ENCODE results near the gene SCIMP. TPM values are rescaled to one million over a fixed set of nuclear protein-coding genes. Genes with fewer than 3 reads are reported as not detected.
"Not testable (repeated sequence)": the region's sequence is repeated elsewhere in the genome, so short reads cannot be mapped to it uniquely, and the experiment has no call there.

SCIMP gene
- total RNA-seq: not detected in 2 replicates

DNA sequence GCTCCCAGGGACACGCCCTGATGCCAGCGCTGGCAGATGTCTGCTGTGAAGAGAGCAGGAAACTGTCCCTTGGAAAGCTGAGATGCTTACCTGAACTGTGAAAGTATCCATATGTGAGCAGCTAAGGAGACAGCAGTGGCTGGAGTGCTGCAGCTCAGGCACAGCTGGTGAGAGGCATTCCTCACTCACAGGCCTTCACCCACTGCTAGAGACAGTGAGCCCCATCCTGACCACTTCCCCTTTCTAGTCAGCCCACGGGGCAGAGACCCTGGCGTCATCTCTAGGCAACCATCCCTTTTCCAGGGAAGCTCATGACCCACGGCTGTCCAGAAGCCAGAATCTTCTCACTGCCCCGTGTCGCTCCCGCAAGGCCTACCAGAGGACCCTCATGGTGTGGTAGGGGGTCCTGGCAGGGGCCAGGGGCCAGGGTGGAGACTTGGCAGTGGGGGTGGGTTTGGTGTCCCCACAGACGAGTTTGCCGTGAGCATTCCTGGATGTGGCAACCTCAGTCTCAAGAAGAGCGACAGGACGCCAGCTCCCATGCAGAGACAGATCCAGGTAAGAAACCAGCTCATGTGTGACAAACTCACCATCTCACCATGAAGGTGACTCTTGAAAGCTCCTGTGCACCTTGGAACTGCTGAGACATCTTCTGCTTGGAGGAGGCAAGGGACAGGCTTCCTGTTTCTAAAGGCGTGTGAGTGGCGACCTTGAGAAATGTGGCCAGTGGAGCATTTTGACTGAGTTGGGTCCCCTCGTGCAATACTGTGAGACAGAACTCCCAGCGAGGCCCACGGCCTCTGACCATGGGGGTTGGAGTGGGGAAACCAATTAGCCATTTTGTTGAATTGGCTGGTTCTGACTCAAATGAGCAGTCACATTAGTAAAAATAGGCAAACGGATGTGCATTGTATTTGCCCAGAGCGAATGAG is at the start of gene SCIMP:
SCIMP (minus strand) TSS at position 216 of the 932 bp plus-strand sequence; CDS start at position 111, 105 bp downstream.
- no peak for DNase-seq (ENCODE audit: low read depth)

DNA sequence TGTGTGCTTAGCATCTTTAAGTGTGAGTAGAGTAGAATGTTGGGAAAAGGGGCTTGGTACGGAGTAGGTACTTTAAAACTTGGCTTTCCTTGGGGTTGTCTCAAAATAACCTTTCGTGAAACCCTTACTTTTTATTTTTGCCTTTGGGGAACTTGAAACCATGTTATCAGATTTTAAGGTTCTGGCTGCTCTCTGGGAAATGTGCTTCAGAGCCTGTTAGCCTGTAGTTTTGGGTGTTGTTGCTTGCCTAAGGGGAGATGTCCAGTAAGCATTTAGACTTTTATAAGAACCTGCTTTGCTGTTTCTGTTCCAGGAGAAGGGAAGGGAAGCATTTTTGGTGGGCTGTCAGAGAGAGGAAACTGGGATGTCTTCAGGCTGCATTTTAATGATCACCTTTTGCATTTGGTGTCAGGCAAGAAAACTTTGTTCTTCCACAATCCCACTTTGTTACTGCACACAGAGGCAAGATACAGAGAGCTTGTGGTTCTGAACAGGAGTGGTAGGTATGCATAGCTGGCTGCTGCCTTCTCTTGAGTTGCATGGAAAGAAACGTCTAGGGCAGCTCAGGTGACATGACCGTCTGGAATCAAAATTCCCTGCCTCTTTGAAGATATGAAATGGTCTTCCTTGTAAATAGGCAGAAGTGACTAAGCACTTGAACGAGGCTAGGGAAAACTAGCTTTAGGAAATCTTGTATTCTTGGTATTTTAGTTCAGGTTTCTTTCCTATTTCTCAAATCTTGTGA is 49.1 kb upstream of the SCIMP start:
- DNase-seq (ENCODE audit: low read depth): peak; percentile 31

DNA sequence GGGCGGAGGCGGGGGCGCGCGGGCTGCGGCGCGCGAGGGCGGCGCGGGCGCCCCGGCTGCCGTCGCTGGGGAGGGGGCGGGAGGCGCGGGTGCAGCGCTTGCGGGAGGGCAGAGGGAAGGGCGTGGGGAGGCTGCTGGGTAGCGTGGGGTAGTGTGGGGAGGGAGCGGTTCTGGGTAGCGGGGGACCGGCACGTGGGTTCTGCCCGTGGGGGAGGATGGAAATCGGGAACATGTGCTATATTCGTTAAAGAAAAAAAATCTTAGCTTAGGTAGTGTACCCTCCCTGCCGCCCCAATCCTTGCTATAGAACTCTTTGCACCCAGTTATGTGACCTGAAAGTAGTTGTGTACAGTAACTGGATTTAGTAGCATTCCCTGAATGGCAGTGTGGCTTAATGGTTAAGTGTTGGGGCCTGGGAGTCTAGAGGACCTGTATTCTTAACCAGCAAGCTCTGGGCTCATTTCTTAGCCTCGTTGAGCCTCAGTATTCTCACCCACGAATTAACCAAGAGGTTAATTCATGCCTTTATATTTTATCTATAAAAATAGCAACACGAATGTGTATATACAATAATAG is 48.1 kb upstream of the SCIMP start:
- no peak for DNase-seq (ENCODE audit: low read depth)

DNA sequence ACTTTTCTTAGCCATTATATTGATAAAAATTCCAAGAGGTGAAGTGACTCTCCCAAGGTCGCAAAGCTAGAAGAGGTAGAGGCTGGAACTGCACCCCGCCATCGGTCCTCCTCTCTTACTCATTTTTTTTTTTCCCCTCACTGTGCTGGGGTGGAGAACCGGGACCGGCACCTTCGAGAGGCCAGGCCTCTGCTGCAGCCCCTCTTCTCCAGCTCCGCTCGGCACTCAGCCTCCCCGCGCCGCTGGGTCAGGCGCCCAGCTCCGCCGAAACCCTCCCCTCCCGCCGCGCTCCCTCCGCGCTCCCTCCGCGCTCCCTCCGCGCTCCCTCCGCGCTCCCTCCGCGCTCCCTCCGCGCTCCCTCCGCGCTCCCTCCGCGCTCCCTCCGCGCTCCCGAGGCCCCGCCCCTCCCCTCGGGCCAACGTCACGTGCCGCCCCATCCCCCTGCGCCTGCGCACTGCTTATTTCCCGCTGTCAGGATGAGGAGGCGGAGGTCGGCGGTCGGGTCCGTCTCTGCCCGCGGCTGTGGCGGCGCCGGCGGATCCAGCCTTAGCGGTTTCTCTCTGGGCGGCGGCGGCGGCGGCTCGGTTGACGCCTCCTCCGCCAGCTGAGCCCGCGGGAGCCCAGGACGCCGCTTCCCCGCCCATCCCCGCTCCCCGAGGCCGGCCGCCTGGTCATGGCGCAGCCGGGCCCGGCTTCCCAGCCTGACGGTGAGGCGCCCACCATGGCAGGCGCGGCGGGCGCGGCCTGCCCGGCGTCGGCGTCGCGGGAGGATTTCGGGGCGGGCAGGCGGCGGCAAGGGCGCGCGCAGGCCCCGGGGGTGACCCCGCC is 47.4 kb upstream of the SCIMP start, which contains the start of gene RABEP1:
RABEP1 (plus strand) TSS at position 471 of the 828 bp plus-strand sequence; CDS start at position 674, 203 bp downstream.
- peak; percentile 40 for DNase-seq (ENCODE audit: low read depth)

DNA sequence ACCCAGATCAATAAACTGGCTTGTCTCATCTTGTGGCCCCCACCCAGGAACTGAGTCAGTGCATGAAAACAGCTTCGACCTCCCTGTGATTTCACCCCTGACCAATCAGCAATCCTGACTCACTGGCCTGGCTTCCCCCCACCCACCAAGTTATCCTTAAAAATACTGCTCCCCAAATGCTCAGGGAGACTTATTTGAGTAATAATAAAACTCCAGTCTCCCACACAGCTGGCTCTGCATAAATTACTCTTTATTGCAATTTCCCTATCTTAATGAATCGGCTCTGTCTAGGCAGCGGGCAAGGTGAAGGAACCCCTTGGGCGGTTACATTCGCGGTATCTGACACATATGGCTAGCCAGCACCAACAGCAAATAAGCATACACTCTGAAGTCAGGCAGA is 37.7 kb upstream of the SCIMP start:
- DNase-seq (ENCODE audit: low read depth): no peak

DNA sequence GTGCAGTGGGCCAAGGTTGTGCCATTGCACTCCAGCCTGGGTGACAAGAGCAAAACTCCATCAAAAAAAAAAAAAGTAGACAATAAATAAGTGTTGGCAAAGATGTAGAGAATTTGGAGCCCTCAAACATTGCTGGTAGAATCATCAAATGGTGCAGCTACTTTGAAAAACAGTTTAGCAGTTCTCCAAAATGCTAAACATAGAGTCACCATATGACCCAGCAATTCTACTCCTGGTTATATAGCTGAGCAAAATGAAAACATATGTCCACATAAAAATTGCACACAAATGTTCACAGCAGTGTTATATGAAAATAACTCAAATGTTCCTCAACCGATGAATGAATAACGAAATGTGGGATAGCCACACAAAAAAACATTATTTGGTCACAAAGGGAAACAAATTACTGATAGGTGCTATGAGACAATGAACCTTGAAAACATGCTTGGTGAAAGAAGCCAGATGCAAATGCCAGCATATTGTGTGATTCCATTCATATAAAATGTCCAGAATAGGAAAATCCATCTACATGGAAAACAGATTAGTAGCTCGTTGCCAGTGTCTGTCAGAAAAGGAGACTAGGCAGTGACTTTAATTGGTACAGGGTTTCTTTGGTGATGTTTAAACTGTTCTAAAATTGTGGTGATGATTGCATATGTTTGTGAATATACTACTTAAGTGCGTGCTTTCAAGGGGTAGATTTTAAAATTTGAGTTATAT is 34.7 kb upstream of the SCIMP start:
- DNase-seq (ENCODE audit: low read depth): no peak

DNA sequence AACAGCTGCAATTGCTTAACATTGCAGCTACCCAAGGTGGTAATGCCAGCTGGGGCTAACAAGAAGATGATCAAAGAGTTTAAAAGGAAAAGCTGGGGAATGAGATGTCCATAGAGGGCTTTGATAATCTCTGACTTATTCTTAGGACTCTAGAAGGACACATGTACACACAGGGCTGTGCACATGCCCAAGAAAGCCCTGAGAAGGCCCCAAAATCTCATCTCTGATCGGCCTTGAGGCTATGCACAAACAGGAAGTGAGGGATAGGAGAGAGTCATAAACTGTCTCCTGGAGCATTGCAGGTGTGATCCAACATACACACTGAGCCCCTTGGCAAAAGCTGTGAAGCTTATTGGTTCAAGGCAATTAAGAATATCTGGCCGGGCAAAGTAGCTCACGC is 30.2 kb upstream of the SCIMP start:
- no peak for DNase-seq (ENCODE audit: low read depth)

DNA sequence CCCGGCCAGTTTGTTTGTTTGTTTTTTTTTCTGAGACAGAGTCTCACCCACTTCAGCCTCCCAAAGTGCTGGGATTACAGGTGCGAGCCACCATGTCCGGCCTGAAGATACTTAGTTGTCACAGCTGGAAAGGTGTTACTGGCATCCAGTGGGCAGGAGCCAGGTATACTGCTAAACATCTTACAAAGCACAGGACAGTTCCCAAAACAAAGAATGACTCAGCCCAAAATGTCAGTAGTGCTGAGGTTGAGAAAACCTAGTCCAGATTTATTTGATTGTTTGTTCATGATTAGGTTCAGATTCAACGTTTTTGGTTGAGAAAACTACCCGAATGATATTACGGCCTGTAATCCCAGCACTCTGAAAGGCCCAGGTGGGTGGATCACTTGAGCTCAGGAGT is 28.8 kb upstream of the SCIMP start:
- DNase-seq (ENCODE audit: low read depth): no peak

DNA sequence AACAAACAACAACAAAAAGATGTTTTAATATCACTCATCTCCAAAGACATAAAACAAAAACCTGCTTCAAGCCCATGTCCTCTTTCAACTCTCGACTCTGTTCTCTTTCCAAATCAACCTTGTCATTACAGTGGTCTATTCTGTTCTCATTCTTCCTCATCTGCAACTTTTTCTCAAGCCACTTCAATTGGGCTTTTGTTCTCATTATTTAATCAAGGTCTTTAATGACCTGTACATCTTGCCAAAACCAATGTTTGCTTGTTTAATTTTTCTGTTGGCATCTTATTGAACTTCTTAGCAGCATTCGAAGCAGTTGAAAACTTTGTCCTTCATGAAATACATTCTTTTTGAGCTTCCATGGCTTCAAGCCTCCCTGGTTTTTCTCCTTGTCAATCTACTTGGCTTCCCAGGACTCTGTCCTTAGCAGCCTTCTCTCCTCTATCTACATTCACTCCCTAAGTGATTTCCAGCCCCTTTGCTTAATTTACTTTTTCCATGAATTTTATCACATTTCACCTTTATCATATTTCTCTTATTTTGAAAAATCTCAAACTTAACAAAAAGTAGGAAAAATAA is 27.8 kb upstream of the SCIMP start:
- no peak for DNase-seq (ENCODE audit: low read depth)

DNA sequence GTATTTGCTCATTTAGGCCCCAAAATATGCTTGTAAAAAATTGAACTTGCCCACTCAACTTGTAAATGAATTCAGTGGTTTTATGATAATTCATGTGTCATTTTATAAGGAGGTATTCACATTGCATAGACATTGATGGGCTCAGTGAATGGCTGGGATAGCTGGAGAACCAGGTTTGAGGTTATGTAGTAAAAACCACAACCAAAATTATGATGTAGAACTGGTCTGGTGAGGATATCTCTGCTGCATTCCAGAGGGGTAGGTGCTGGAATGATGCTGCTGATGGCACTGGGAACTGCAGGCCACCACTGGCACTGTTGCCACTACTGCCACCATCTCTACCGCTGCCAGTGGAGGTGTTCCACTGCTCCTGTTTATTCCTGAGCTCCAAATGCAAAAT is 25.9 kb upstream of the SCIMP start:
- DNase-seq (ENCODE audit: low read depth): no peak

DNA sequence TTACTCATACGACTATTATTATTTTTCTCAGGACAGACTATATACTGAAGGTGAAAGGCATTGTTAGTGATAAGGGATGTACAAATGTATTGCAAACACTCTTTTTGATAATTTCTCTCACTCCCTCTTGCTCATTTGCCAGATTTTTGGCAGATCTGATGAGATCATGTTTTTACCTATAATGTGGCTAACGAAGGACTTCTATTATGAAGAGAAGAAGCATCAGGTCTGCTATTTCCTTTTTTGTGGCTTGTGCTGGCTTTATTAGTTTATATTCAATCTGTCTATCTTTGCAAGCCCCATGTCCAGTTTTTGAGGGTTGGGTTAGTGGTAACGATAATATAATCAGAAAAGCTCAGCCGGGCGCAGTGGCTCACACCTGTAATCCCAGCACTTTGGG is 22.5 kb upstream of the SCIMP start:
- DNase-seq (ENCODE audit: low read depth): no peak

DNA sequence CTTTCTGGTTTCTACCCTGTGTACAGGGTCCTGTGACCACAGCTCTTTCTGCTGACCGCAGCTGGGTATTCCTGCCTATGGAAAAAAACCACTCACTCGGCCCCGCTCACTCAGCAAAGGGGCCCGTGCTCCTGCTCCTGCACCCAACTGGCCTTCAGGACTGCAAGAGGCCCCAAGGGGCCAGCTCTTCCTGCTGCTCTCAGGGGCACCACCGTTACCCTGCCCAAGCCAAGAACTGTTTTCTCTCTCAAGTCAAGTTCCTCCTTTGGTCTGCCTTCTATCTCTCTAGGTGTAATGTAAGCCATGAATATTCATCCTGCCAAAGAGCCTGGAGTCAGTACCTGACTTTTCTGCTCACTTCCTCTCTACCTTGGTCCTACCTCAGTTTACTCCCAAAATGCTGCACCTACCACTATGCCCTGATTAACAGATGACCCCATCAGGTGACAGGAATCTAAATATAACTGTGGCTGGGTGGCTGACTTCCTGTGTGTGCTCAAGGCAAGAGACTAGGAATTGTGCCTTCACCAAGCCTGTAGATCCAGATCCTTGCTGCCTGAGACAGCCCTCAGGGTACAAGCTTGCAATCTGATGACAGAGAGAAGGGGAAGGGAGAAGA is 20.4 kb upstream of the SCIMP start:
- no peak for DNase-seq (ENCODE audit: low read depth)

DNA sequence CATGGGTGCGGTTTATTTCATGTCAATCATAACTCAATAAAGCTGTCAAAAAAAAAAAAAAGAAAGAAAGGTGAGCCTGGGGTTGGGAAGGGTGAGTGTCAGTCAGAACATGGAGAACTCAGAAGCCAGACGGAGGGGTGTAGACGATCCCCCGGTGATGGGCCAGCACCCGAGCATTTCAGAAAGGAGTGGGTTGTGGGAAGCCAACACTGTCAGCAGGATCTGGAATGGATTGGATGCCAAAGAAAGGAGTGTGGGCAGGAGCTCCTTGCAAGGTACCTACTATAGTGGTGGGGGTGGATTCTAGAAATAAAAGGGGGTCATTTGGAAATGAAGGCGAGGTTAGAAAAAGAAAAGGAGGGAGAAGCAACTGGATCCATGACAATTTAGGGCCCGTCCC is 19.8 kb upstream of the SCIMP start:
- DNase-seq (ENCODE audit: low read depth): no peak

DNA sequence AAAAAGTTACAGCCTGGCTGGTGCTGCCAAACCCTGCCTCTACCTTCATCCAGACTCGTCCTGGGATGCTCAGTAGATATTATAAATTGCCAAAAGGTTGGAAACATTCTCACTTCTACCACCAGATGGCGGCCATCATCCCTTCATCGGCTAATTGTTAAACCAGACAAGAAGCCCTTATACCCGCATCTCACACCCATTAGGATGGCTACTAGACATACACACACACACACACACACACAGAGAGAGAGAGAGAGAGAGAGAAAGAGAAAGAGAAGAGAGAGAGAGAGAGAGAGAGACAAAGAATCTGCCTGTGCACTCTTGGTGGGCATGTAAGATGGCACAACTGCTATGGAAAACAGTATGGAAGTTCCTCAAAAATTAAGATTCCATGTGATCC is 15.0 kb upstream of the SCIMP start:
- peak; percentile 64 for DNase-seq (ENCODE audit: low read depth)

DNA sequence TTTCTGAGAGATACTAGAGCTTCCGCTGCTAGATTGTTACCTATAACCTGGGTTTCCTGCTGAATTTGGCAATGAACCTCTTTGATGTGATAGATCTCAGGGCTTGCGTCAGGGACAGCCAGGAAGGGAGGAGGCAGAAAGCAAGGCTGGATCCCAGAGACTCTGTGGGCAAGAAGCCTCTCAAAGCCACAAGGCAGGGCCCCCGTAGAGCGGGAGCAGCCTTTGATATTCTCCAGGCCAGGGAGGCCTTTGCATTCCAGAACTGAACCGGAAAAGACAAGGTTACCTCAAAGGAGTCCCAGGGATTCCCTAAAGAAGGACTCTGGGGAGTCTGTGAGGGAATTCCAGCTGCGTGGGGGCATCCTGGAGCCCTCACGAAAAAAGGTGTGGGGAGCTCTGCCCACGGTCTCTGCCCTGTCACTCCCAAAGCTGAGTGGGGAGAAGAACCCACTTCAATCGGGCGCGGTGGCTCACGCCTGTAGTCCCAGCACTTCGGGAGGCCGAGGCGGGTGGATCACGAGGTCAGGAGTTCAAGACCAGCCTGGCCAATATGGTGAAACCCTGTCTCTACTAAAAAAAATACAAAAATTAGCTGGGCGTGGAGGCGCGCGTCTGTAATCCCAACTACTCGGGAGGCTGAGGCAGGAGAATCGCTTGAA is 14.3 kb upstream of the SCIMP start:
- DNase-seq (ENCODE audit: low read depth): no peak

DNA sequence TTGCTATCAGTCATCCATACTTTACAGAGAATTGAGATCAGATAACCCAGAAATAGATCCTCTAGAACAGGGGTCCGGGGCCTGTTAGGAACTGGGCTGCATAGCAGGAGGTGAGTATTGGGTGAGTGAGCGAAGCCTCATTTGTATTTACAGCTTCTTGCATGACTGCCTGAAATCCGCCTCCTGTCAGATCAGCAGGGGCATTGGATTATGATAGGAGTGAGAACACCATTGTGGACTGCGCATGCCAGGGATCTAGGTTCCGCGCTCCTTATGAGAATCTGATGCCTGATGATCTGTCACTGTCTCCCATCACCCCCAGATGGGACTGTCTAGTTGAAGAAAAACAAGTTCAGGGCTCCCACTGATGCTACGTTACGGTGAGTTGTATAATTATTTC is 13.0 kb upstream of the SCIMP start:
- no peak for DNase-seq (ENCODE audit: low read depth)

DNA sequence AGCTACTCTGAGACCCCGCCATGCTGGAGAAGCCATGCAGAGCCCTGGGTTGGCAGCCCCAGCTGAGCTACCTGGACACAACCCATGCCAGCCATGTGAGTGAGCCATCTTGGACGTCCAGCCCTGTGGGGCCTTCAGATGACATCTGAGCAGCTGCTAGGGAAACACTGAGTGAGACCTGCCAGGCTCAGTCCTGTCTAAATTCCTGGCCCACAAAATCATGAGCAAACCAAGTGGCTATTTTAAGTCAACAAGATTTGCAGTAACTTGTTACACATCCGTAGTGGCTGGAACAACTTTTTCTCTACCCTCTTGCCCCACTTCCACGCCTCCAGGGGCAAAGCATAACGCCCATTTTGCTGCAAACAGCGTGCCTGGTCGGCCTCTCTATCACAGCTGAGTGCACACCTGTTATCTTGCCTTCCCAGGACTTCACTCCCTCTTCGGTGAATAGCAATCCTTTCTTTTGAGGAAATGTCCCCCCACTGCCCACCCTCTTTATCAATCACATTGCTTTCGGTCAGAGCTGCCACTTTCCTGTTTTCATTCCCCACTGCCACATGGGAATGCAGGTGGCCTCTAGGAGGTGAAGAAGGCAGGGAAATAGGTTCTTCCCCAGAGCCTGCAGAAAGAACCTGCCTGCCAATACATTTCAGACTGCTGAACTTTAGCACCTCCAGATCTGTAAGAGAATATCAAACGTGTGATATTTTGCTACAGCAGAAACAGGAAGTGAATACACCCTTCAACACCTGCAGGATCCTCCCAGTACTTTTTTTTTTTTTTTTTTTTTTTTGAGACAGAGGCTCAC is 7.4 kb upstream of the SCIMP start:
- DNase-seq (ENCODE audit: low read depth): no peak

DNA sequence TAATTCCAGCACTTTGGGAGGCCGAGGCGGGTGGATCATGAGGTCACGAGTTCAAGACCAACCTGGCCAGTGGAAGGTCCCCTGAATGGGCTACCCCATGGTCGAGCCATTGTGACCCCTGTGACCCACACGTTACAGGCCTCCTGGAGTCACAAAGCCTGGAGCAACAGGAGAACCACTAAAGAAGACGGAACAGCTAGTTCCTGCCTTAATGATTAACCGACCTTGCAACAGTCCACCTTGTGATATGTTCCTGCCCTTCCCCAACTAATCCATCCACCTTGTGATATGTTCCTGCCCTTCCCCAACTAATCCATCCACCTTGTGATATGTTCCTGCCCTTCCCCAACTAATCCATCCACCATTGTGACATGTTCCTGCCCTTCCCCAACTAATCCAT is 5.1 kb upstream of the SCIMP start:
- not testable (repeated sequence) for DNase-seq (ENCODE audit: low read depth)

DNA sequence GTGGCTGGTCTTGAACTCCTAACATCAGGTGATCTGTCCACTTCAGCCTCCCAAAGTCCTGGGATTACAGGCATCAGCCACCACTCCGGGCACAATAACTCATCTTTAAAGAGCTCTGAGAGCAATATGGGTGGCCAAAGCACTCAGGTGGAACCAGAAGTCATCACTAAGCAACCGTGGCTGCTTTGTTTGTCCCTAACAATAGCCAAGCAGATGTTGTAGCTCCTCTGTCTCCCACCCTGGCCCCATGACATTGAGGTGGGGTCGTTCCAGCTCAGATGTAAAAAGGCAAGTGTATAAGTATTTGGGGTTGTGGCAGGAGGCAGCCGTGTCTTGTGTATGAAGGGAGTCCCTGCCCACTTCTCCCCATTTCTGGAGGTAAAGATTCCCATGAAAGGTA is 3.7 kb upstream of the SCIMP start:
- no peak for DNase-seq (ENCODE audit: low read depth)
